Vagina (tissue), 2 donors: Measurements from ENCODE around the gene CCDC82.
A peak's percentile ranks its signal among the peaks of the same experiment; 100 is the strongest.

Source experiments
- POLR2AphosphoS5 ChIP-seq, 2 donors: sonication (generic); formaldehyde crosslinking; IDR thresholded peaks; one replicate each; pipeline ENCODE4 v1.9.0; 2017; ENCODE audit warnings: antibody characterized with exemption in 2 of 2, mild to moderate bottlenecking in 2 of 2, low read depth in 1 of 2; ENCODE audit not compliant: insufficient read depth in 1 of 2
- TF ChIP-seq, protein P1 (sequence below), 3 experiments: fragments of 450-650 bp in 2 of 3; fragments of 200-600 bp in 1 of 3; sonication (generic) in 1 of 3; IDR thresholded peaks; one replicate each; pipeline ENCODE4 v1.5.1; 2017 to 2019; ENCODE audit warnings: antibody characterized with exemption in 3 of 3, mild to moderate bottlenecking in 2 of 3, moderate library complexity in 2 of 3

DNA sequence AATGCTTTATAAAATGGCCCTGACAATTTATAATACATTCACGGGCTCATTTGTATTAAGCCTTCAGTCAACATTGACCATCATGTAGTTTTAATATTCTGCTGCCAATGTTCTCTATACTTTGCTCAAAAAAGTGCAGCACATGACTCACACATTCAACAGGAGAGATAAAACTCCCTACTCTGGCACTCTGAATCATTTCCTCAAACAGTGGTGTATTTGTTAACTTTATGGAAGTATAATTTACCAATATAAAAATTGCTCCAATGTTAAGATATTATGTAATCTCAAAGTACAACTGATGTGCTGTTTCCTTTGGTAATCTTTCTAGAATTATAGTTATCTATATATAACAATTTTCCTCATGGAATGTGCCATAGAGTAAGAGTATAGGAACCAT lies 86.6 kb downstream of the CCDC82 start:
- TF ChIP-seq, protein P1, sequence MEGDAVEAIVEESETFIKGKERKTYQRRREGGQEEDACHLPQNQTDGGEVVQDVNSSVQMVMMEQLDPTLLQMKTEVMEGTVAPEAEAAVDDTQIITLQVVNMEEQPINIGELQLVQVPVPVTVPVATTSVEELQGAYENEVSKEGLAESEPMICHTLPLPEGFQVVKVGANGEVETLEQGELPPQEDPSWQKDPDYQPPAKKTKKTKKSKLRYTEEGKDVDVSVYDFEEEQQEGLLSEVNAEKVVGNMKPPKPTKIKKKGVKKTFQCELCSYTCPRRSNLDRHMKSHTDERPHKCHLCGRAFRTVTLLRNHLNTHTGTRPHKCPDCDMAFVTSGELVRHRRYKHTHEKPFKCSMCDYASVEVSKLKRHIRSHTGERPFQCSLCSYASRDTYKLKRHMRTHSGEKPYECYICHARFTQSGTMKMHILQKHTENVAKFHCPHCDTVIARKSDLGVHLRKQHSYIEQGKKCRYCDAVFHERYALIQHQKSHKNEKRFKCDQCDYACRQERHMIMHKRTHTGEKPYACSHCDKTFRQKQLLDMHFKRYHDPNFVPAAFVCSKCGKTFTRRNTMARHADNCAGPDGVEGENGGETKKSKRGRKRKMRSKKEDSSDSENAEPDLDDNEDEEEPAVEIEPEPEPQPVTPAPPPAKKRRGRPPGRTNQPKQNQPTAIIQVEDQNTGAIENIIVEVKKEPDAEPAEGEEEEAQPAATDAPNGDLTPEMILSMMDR (IDR thresholded peaks at IDR 0.05) = no peak
- TF ChIP-seq POLR2AphosphoS5 (IDR thresholded peaks at IDR 0.05; ENCODE audit: insufficient read depth in 1 of 2, low read depth in 1 of 2) = peak in 1 of 2 donors; percentile 61
